ENCODE measurements around the gene ZBTB7C.

ZBTB7C gene

GRCh38 chr18:48328473-48329210, 80.5 kb downstream of the ZBTB7C start:
- no peak for TF ChIP-seq CTCF (conservative IDR thresholded peaks at IDR 0.05; ENCODE audit: low read depth, low read length)
- DNase-seq (ENCODE audit: low read depth), result no peak
- H3K4me3 ChIP-seq (ENCODE audit: low read length), result no peak overlapping the region

- no peak overlapping the region for H3K4me3 ChIP-seq (ENCODE audit: low read length)
- DNase-seq (ENCODE audit: low read depth), result no peak
- TF ChIP-seq CTCF (conservative IDR thresholded peaks at IDR 0.05; ENCODE audit: low read depth, low read length), result no peak
These were observed 82.1 kb downstream of the ZBTB7C start for GRCh38 chr18:48326901-48327675.

- H3K4me3 ChIP-seq (ENCODE audit: low read length), result no peak overlapping the region
- DNase-seq (ENCODE audit: low read depth), result no peak
- no peak for TF ChIP-seq CTCF (conservative IDR thresholded peaks at IDR 0.05; ENCODE audit: low read depth, low read length)
These were observed 84.0 kb downstream of the ZBTB7C start for GRCh38 chr18:48325115-48325665.

DNA sequence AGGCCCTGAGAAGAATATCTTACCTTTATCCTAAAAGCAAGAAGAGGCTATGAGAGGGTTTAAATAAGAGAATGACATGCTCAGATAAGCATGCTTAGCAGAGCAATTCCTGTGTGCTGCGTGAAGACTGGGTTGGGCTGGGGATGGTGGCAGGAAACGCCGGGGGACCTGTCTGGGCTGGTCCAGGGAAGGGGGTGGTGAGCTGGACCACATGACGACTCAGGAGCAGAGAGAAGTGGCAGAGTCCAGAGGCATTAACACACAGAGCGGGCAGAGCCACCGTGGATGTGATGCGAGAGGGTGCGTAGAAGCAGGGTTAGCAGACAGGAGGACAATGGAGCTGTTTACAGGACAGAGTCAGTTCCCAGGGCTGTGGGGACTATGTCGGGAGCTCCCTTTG, 84.5 kb downstream of the ZBTB7C start:
- no peak for DNase-seq (ENCODE audit: low read depth)
- H3K4me3 ChIP-seq (ENCODE audit: low read length), result no peak overlapping the region
- TF ChIP-seq CTCF (conservative IDR thresholded peaks at IDR 0.05; ENCODE audit: low read depth, low read length), result no peak

GRCh38 chr18:48323151-48323550, 86.0 kb downstream of the ZBTB7C start:
- DNase-seq (ENCODE audit: low read depth), result no peak
- no peak for TF ChIP-seq CTCF (conservative IDR thresholded peaks at IDR 0.05; ENCODE audit: low read depth, low read length)
- no peak overlapping the region for H3K4me3 ChIP-seq (ENCODE audit: low read length)

DNA sequence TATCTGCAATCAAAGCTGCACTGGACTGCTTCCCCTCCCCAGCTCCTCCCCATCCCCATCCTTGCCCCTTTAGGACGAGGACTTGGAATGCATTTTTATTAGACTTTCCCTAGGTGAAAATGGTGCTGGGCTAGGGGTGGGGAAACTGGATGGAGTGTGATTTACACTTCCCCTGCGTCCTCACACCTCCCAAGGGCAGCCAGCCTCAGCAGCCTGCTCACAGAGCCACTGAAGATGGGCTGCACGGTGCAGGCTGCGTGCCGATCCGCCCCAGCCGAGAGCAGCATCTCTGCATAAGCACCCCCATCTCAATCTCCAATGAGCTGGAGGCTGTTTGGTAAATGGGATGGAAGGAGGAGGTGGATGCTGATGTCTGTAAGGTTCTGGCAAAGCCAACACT, 87.6 kb downstream of the ZBTB7C start:
- no peak overlapping the region for H3K4me3 ChIP-seq (ENCODE audit: low read length)
- DNase-seq (ENCODE audit: low read depth), result no peak
- no peak for TF ChIP-seq CTCF (conservative IDR thresholded peaks at IDR 0.05; ENCODE audit: low read depth, low read length)
